ENCODE measurements around the gene MUC6. TPM values are rescaled to one million over a fixed set of nuclear protein-coding genes. Genes with fewer than 3 reads are reported as not detected.

MUC6 gene
- total and polyA plus RNA-seq, 12 donors: 0.01 to 0.07 TPM; not detected in 10

DNA sequence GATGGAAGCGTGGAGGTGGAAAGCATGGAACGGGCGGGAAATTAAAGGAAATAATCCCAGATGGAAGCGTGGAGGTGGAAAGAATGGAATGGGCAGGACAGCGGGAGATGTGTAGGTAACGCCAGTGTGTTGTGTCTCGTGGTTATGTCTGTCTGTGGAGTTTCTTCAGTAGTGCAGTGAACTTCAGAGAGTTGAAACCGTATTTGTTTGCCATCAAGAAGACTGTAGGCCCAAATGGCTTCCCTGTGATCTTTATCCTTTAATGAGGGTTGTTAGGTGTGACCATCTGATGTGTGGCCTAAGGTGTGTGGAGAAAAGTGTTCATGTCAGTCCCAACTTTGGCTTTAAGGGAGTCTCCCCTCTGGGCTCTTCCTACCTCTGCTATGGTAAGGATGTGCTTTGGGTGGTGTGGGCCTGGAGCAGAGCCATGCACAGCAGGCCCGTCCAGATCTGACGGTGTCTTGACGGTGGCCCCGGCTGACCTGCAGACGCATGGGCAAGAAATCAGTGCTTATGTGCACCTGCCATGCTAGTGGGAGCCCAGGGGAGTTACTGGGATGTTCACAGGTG is 71.2 kb downstream of the MUC6 start:
- Histone ChIP-seq H3K9me3 (no peaks in the 10 kb centered on the region), H3K27me3 (no peaks in the 10 kb centered on the region), H3K36me3 (peaks cover 0 to 73% (median 2%) of the 10 kb centered on the region in 9 donors), H3K4me1 (peaks cover 0 to 29% (median 10%) of the 10 kb centered on the region in 9 donors), H3K27ac (no peak overlapping the region), H3K4me3 (no peak overlapping the region)
- WGBS, 2 donors: 85 to 87% methylated on average over 13 of the region's 13 CpGs
- no peak for ATAC-seq
- DNase-seq: no peak
- intact Hi-C loops (cut with DNase I): no loop called here
- TF ChIP-seq, protein P1, sequence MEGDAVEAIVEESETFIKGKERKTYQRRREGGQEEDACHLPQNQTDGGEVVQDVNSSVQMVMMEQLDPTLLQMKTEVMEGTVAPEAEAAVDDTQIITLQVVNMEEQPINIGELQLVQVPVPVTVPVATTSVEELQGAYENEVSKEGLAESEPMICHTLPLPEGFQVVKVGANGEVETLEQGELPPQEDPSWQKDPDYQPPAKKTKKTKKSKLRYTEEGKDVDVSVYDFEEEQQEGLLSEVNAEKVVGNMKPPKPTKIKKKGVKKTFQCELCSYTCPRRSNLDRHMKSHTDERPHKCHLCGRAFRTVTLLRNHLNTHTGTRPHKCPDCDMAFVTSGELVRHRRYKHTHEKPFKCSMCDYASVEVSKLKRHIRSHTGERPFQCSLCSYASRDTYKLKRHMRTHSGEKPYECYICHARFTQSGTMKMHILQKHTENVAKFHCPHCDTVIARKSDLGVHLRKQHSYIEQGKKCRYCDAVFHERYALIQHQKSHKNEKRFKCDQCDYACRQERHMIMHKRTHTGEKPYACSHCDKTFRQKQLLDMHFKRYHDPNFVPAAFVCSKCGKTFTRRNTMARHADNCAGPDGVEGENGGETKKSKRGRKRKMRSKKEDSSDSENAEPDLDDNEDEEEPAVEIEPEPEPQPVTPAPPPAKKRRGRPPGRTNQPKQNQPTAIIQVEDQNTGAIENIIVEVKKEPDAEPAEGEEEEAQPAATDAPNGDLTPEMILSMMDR (IDR thresholded peaks at IDR 0.05): no peak

DNA sequence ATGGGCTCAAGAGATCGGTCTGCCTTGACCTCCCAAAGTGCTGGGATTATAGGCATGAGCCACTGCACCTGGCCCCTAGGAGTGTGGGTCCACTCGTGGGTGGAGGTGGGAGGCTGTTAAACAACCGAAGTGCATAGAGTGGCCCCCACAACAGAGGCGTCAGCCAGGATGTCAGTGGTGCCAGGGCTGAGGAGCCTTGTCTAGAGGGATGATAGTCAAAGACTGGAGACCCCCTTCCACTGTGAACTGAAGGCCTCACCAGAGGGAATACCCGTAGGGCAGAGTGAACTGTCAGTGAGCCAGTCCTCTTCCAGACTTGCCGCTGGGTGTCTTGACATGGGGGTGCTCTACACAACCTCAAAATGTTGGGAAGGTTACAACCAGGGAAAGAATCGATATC is 72.7 kb downstream of the MUC6 start:
- peaks cover 0 to 73% (median 10%) of the 10 kb centered on the region in 9 donors for H3K36me3 ChIP-seq
- H3K27me3 ChIP-seq: no peaks in the 10 kb centered on the region
- intact Hi-C loops (cut with DNase I): no loop called here
- ATAC-seq (no peak), DNase-seq (no peak)
- H3K27ac ChIP-seq: no peak overlapping the region
- no peaks in the 10 kb centered on the region for H3K9me3 ChIP-seq
- WGBS, 2 donors: 98 to 99% methylated on average over 7 of the region's 7 CpGs
- TF ChIP-seq, protein P1 (IDR thresholded peaks at IDR 0.05): no peak
- no peak overlapping the region for H3K4me3 ChIP-seq
- H3K4me1 ChIP-seq: peaks cover 0 to 29% (median 10%) of the 10 kb centered on the region in 9 donors

Other genes with a start within 250 kb of the MUC6 start
- gene CEND1, start 246.6 kb downstream of the MUC6 start, total RNA-seq: under 1 TPM in 9 of 10 donors, not detected in 1; 0.22 to 0.80 (median 0.38) TPM
- gene CEND1, start 246.6 kb downstream of the MUC6 start, polyA plus RNA-seq: under 1 TPM; 0.75 to 0.80 TPM
- gene SLC25A22, start 238.4 kb downstream of the MUC6 start, total RNA-seq: 1 to 10 TPM; 2.2 to 8.6 (median 4.0) TPM
- gene SLC25A22, start 238.4 kb downstream of the MUC6 start, polyA plus RNA-seq: 10 to 100 TPM in 1 of 2 donors, 1 to 10 TPM in 1; 3.0 to 11.1 TPM
- 10 to 100 TPM in 3 of 10 donors, 1 to 10 TPM in 7; 5.2 to 13.9 (median 6.9) TPM for gene PIDD1, start 231.5 kb downstream of the MUC6 start, total RNA-seq
- gene PIDD1, start 231.5 kb downstream of the MUC6 start, polyA plus RNA-seq: 10 to 100 TPM in 1 of 2 donors, 1 to 10 TPM in 1; 6.3 to 32.4 TPM
- gene RPLP2, start 226.8 kb downstream of the MUC6 start, total RNA-seq: 1,000 to 10,000 TPM in 3 of 10 donors, 100 to 1,000 TPM in 7; 765 to 1,177 (median 850) TPM
- gene RPLP2, start 226.8 kb downstream of the MUC6 start, polyA plus RNA-seq: 1,000 to 10,000 TPM; 1,402 to 1,699 TPM
- gene PNPLA2, start 217.8 kb downstream of the MUC6 start, total RNA-seq: 100 to 1,000 TPM; 183 to 359 (median 251) TPM
- gene PNPLA2, start 217.8 kb downstream of the MUC6 start, polyA plus RNA-seq: 100 to 1,000 TPM; 114 to 148 TPM
- 10 to 100 TPM; 11.4 to 23.0 (median 17.0) TPM for gene CRACR2B, start 208.8 kb downstream of the MUC6 start, total RNA-seq
- gene CRACR2B, start 208.8 kb downstream of the MUC6 start, polyA plus RNA-seq: 10 to 100 TPM; 11.5 to 72.3 TPM
- gene CD151, start 203.8 kb downstream of the MUC6 start, total RNA-seq: 100 to 1,000 TPM; 286 to 668 (median 466) TPM
- 100 to 1,000 TPM; 444 to 684 TPM for gene CD151, start 203.8 kb downstream of the MUC6 start, polyA plus RNA-seq
- gene POLR2L, start 194.2 kb downstream of the MUC6 start, total RNA-seq: 100 to 1,000 TPM; 194 to 279 (median 234) TPM
- gene POLR2L, start 194.2 kb downstream of the MUC6 start, polyA plus RNA-seq: 100 to 1,000 TPM; 148 to 279 TPM
- 10 to 100 TPM; 22.2 to 46.4 (median 26.9) TPM for gene TSPAN4, start 193.9 kb downstream of the MUC6 start, total RNA-seq
- 10 to 100 TPM; 44.4 to 66.5 TPM for gene TSPAN4, start 193.9 kb downstream of the MUC6 start, polyA plus RNA-seq
- gene CHID1, start 125.9 kb downstream of the MUC6 start, total RNA-seq: 10 to 100 TPM; 47.9 to 75.2 (median 62.4) TPM
- 10 to 100 TPM; 40.1 to 53.5 TPM for gene CHID1, start 125.9 kb downstream of the MUC6 start, polyA plus RNA-seq
- 10 to 100 TPM; 28.9 to 58.4 (median 38.8) TPM for gene AP2A2, start 110.8 kb downstream of the MUC6 start, total RNA-seq
- gene AP2A2, start 110.8 kb downstream of the MUC6 start, polyA plus RNA-seq: 10 to 100 TPM; 24.3 to 27.9 TPM
- under 1 TPM in 1 of 10 donors, not detected in 9; 0.03 TPM for gene MUC2, start 38.2 kb upstream of the MUC6 start, total RNA-seq
- not detected for gene MUC2, start 38.2 kb upstream of the MUC6 start, polyA plus RNA-seq
- gene MUC5AC, start 121.2 kb upstream of the MUC6 start, total RNA-seq: not detected
- gene MUC5AC, start 121.2 kb upstream of the MUC6 start, polyA plus RNA-seq: not detected
- gene MUC5B, start 186.3 kb upstream of the MUC6 start, total RNA-seq: not detected
- gene MUC5B, start 186.3 kb upstream of the MUC6 start, polyA plus RNA-seq: not detected

Measured in heart right ventricle (tissue), 16 donors.